HL-60 (cell line): ENCODE results near the gene ARSK.

Experiments
- CTCF ChIP-seq: IDR thresholded peaks from one replicate; pipeline ENCODE4 v1.5.1; 2011; ENCODE audit warnings: low read length, control low read depth, inconsistent platforms; ENCODE audit not compliant: insufficient read depth
- GABPA ChIP-seq: IDR thresholded peaks from 2 replicates; pipeline ENCODE4 v1.6.1; 2012; ENCODE audit warnings: low read depth
- POLR2AphosphoS5 ChIP-seq: IDR thresholded peaks from 2 replicates; pipeline ENCODE4 v1.6.1; 2012; ENCODE audit warnings: low read depth
- REST ChIP-seq: IDR thresholded peaks from 2 replicates; pipeline ENCODE4 v1.6.1; 2012; ENCODE audit warnings: low read depth; ENCODE audit not compliant: insufficient replicate concordance
- SPI1 ChIP-seq: IDR thresholded peaks from 2 replicates; pipeline ENCODE4 v1.6.1; 2012; ENCODE audit warnings: low read depth, mild to moderate bottlenecking, borderline replicate concordance

- TF ChIP-seq POLR2AphosphoS5 (no peak), CTCF (no peak), GABPA (no peak), REST (no peak), SPI1 (no peak)
These were observed 58.6 kb downstream of the ARSK start for GRCh38 chr5:95613514-95613913.
